Non-pigmented ciliary epithelial cell (primary cell): ENCODE measurements around the gene TMEM33.

Source experiments
- DNase-seq: peaks from one replicate; pipeline ENCODE4 v3.0.0-alpha.2; 2010; ENCODE audit warnings: low read depth

TMEM33 gene

GRCh38 chr4:41939016-41939626 lies 3.9 kb downstream of the TMEM33 start:
- no peak for DNase-seq

- no peak for DNase-seq
Measured at GRCh38 chr4:41940834-41941233, 5.6 kb downstream of the TMEM33 start.

- DNase-seq = no peak
Measured at GRCh38 chr4:41943506-41943905, 8.3 kb downstream of the TMEM33 start.

- no peak for DNase-seq
Measured at GRCh38 chr4:41944089-41944488, 8.9 kb downstream of the TMEM33 start.

- no peak for DNase-seq
Measured at GRCh38 chr4:41949531-41949930, 14.3 kb downstream of the TMEM33 start.

- no peak for DNase-seq
Measured at GRCh38 chr4:41957634-41958033, 22.4 kb downstream of the TMEM33 start.

GRCh38 chr4:41963105-41963504 lies 27.9 kb downstream of the TMEM33 start:
- DNase-seq = no peak

- no peak for DNase-seq
Measured at GRCh38 chr4:41964401-41964800, 29.2 kb downstream of the TMEM33 start.

- no peak for DNase-seq
Measured at GRCh38 chr4:41967392-41967791, 32.2 kb downstream of the TMEM33 start.

- no peak for DNase-seq
Measured at GRCh38 chr4:41969671-41970070, 34.4 kb downstream of the TMEM33 start.

GRCh38 chr4:41975341-41975740 lies 40.1 kb downstream of the TMEM33 start:
- DNase-seq = no peak

- DNase-seq = no peak
Measured at GRCh38 chr4:41976775-41977516, 41.7 kb downstream of the TMEM33 start.

- peak; percentile 24 for DNase-seq
Measured at GRCh38 chr4:41977709-41978108, 42.5 kb downstream of the TMEM33 start.

GRCh38 chr4:41981456-41981855 lies 46.2 kb downstream of the TMEM33 start, which contains the start of gene DCAF4L1:
Gene DCAF4L1, plus strand, starts transcription at chr4:41981756. Its CDS starts 37 bp downstream, at chr4:41981793.
- DNase-seq = no peak

- DNase-seq = no peak
Measured at GRCh38 chr4:41982716-41983115, 47.5 kb downstream of the TMEM33 start.

- no peak for DNase-seq
Measured at GRCh38 chr4:41985151-41985550, 49.9 kb downstream of the TMEM33 start.

GRCh38 chr4:41989994-41990364 lies 54.8 kb downstream of the TMEM33 start:
- DNase-seq = no peak

GRCh38 chr4:41990365-41991111 lies 55.3 kb downstream of the TMEM33 start, which contains the start of gene SLC30A9:
Gene SLC30A9, plus strand, starts transcription at chr4:41990530. Its CDS starts 122 bp downstream, at chr4:41990652.
- DNase-seq = peak; percentile 62

- no peak for DNase-seq
Measured at GRCh38 chr4:41991916-41992767, 56.9 kb downstream of the TMEM33 start.

- no peak for DNase-seq
Measured at GRCh38 chr4:41992967-41993857, 58.0 kb downstream of the TMEM33 start.

GRCh38 chr4:41994461-41994985 lies 59.3 kb downstream of the TMEM33 start:
- no peak for DNase-seq
